AG04450 (cell line): ENCODE measurements around the gene ZNF300. TPM values are rescaled to one million over a fixed set of nuclear protein-coding genes. Genes with fewer than 3 reads are reported as not detected.
"Not testable (repeated sequence)": the region's sequence is repeated elsewhere in the genome, so short reads cannot be mapped to it uniquely, and the experiment has no call there.

Experiments used
- CTCF ChIA-PET: fragments of 300-600, 350-600 bp; formaldehyde crosslinking; extraction: SDS; loops from one replicate; lab custom pipeline; 2022; ENCODE audit warnings: antibody characterized with exemption, inconsistent platforms; lab: Charles Lee
- POLR2A ChIA-PET: fragments of 350-600 bp; formaldehyde crosslinking; extraction: SDS; loops from one replicate; lab custom pipeline; 2021; ENCODE audit warnings: antibody characterized with exemption, inconsistent platforms; lab: Yijun Ruan, JAX
- DNase-seq: peaks from one replicate; pipeline ENCODE4 v3.0.0-alpha.2; 2011; ENCODE audit warnings: low read depth, low spot score
- H3K27ac ChIP-seq: one replicate; pipeline ENCODE4 v1.5.1; 2012; ENCODE audit warnings: low read depth, low read length, control low read depth
- H3K27me3 ChIP-seq: one replicate; pipeline ENCODE4 v1.6.0; 2012; ENCODE audit warnings: low read length; ENCODE audit not compliant: control insufficient read depth, insufficient read depth
- H3K4me3 ChIP-seq: 2 replicates; pipeline ENCODE4 v1.5.1; 2011; ENCODE audit warnings: mild to moderate bottlenecking, low read depth, low read length, control low read depth
- H3K9me3 ChIP-seq: 2 replicates; pipeline ENCODE4 v1.5.1; 2012; ENCODE audit warnings: low read length; ENCODE audit not compliant: control insufficient read depth, insufficient read depth
- polyA plus RNA-seq: library from polyadenylated mRNA; depleted of rRNA; stranded (reverse); fragments of >200 nt; gene quantifications from 2 replicates; pipeline ENCODE4 v1.2.3, GENCODE V29; 2011
- TF ChIP-seq, protein P1 (sequence below): IDR thresholded peaks from 2 replicates; pipeline ENCODE4 v1.5.1; 2011; ENCODE audit warnings: low read depth, low read length, control low read depth, inconsistent platforms

ZNF300 gene
- polyA plus RNA-seq, 1 experiment, result 10.1 TPM

DNA sequence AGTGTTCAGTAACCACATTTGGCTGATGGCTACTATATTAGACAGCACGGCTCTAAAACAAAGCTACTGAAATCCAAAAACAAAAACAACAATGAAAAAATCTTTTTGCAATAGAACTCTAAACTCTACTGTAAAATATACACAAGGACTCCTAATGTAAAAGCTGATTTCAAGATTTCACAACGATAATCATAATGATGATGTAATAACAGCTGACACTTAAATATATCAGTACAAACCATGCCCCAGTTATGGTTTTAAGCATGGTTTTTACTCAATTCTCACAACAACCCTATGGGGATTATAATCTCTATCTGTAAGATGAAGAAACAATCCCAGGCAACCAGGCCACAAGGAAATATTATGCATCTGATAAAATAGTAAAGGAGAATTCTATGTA, 3.3 kb downstream of the ZNF300 start:
- Histone ChIP-seq H3K27me3 (no peaks in the 10 kb centered on the region), H3K27ac (no peak overlapping the region), H3K9me3 (peaks cover 8% of the 10 kb centered on the region), H3K4me3 (no peak overlapping the region)
- DNase-seq, result no peak
- POLR2A ChIA-PET, result no interaction called here
- TF ChIP-seq, protein P1, sequence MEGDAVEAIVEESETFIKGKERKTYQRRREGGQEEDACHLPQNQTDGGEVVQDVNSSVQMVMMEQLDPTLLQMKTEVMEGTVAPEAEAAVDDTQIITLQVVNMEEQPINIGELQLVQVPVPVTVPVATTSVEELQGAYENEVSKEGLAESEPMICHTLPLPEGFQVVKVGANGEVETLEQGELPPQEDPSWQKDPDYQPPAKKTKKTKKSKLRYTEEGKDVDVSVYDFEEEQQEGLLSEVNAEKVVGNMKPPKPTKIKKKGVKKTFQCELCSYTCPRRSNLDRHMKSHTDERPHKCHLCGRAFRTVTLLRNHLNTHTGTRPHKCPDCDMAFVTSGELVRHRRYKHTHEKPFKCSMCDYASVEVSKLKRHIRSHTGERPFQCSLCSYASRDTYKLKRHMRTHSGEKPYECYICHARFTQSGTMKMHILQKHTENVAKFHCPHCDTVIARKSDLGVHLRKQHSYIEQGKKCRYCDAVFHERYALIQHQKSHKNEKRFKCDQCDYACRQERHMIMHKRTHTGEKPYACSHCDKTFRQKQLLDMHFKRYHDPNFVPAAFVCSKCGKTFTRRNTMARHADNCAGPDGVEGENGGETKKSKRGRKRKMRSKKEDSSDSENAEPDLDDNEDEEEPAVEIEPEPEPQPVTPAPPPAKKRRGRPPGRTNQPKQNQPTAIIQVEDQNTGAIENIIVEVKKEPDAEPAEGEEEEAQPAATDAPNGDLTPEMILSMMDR, result no peak
- CTCF ChIA-PET, result no interaction called here

DNA sequence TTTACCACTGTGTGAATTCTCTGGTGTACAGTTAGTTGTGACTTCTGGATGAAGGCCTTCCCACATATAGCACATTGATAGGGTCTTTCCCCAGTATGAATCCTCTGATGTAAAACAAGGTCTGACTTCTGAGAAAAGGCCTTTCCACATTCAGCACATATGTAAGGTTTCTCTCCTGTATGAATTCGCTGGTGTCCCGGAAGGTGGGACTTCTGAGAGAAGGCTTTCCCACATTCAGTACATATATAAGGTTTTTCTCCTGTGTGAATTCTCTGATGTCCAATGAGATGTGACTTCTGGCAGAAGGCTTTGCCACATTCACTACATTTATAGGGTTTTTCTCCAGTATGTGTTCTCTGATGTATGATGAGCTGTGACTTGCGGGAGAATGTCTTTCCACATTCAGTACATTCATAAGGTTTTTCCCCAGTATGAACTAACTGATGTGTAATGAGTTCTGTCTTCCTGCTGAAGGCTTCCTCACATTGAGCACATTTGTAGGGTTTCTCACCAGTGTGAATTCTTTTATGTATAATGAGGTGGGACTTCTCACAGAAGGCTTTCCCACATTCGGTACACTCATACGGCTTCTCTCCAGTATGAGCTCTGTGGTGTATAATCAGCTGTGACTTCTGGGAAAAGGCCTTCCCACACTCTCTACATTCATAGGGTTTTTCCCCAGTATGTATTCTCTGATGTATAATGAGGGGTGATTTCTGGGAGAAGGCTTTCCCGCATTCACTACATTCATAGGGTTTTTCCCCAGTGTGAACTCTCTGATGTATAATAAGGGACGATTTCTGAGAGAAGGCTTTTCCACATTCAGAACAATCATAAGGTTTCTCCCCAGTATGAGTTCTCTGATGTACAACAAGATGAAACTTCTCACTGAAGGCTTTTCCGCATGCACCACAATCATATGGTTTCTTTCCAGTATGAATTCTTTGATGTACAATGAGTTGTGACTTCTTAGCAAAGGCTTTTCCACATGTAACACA, 9.1 kb downstream of the ZNF300 start:
- POLR2A ChIA-PET, result no interaction called here
- CTCF ChIA-PET, result no interaction called here
- TF ChIP-seq, protein P1, result no peak
- Histone ChIP-seq H3K27me3 (no peaks in the 10 kb centered on the region), H3K27ac (no peak overlapping the region), H3K9me3 (peaks cover 19% of the 10 kb centered on the region; the same call in 1 of the 2 replicates), H3K4me3 (no peak overlapping the region)
- DNase-seq, result no peak

DNA sequence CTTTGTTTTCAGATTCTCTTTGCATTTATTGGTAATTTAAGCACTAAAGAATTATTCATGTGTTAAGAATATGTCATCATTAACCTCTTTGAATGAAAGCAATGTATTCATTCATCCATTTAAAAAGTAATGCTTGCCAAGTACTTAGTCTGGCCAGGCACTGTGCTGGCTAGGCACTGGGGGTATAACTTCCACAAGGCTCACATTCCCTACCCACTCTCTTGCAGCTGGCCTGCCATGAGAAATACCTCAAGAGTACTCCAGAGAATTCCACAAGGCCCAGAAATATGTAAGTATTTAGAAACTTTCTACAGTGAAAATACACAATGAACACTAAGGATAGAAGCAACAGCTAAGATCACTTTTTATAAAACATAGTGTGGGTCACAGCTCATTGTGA, 25.4 kb downstream of the ZNF300 start:
- TF ChIP-seq, protein P1, result no peak
- no peak for DNase-seq
- POLR2A ChIA-PET, result no interaction called here
- peaks cover 7% of the 10 kb centered on the region; the same call in 1 of the 2 replicates for H3K9me3 ChIP-seq
- H3K27me3 ChIP-seq, result peaks cover 2% of the 10 kb centered on the region
- CTCF ChIA-PET, result no interaction called here
- H3K4me3 ChIP-seq, result no peak overlapping the region
- no peak overlapping the region for H3K27ac ChIP-seq

DNA sequence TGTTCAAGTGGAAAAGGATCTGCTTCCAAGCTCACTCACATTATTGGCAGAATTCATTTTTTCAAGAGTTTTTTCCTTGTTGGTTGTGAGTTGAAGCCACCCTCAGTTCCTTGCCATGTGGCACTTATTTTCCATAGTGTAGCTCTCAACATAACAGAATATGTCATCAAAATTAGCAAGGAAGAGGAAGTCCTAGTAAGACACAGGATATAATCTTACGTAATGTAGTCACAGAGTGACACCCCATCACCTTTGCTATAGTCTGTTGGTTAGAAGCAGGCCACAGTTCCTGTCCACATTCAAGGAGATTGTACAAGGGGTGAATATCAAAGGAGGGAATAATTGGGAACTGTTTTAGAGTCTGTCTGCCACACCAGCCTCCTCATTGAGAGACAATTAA, 42.7 kb downstream of the ZNF300 start:
- Histone ChIP-seq H3K27me3 (peaks cover 4% of the 10 kb centered on the region), H3K4me3 (no peak overlapping the region), H3K9me3 (no peaks in the 10 kb centered on the region), H3K27ac (no peak overlapping the region)
- ChIA-PET CTCF (no interaction called here), POLR2A (no interaction called here)
- TF ChIP-seq, protein P1, result no peak
- DNase-seq, result no peak

DNA sequence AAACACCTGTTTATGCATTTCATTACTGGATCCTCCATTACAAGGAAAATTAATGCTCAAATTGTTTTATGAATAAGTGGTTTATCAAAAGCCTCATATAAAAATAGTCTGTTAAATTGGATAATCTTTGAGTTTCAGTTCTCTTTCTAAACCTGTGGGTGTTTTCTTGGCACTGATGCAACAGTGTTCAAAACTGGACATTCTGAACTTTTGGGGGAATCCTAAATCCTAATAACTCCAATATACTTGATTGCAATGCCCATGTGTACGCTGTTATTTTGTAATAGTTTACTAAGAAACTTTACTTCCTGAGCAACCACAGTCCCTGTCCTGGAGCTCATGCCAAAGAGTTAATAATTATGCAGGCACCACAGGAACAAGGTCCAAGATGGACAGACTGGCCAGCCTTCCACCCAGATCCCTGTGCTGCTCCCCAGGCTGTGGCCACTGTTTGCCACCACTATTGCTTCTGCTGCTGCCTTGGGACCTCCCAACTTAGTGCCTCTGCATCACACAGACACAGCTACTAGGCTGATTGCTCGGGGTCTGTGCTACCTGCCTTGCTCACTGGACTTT, 44.4 kb downstream of the ZNF300 start:
- TF ChIP-seq, protein P1, result no peak
- Histone ChIP-seq H3K4me3 (no peak overlapping the region), H3K27me3 (peaks cover 4% of the 10 kb centered on the region), H3K9me3 (no peaks in the 10 kb centered on the region), H3K27ac (no peak overlapping the region)
- no peak for DNase-seq
- ChIA-PET CTCF (no interaction called here), POLR2A (no interaction called here)

DNA sequence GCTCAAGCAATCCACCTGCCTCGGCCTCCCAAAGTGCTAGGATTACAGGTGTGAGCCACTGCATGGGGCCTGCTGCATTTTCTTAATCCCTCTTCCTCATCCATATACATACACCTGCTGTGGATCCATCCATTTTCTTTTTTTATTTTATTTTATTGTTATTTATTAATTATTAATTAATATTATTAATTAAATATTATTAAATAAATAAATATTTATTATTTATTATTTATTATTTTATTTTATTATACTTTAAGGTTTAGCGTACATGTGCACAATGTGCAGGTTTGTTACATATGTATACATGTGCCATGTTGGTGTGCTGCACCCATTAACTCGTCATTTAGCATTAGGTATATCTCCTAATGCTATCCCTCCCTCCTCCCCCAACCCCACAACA, 48.1 kb downstream of the ZNF300 start:
- DNase-seq, H3K4me3 ChIP-seq, H3K27me3 ChIP-seq, CTCF ChIA-PET, H3K27ac ChIP-seq, POLR2A ChIA-PET, H3K9me3 ChIP-seq: not testable (repeated sequence)
